Hepatocyte (in vitro differentiated cells): ENCODE measurements around the gene FBXO38. TPM values are rescaled to one million over a fixed set of nuclear protein-coding genes. Genes with fewer than 3 reads are reported as not detected.

Experiments used
- DNase-seq: peaks from one replicate; pipeline ENCODE4 v3.0.0-alpha.2; 2016; ENCODE audit warnings: low spot score
- H2AFZ ChIP-seq: fragments of 200-600 bp; sonication (generic); 2 replicates; pipeline ENCODE4 v1.6.0; 2016; ENCODE audit warnings: antibody characterized with exemption, mild to moderate bottlenecking
- H3K27ac ChIP-seq: fragments of 200-600 bp; sonication (generic); 2 replicates; pipeline ENCODE4 v1.5.1; 2016; ENCODE audit warnings: mild to moderate bottlenecking
- H3K27me3 ChIP-seq: fragments of 200-600 bp; sonication (generic); 2 replicates; pipeline ENCODE4 v1.6.1; 2016
- H3K36me3 ChIP-seq: fragments of 200-600 bp; sonication (generic); replicated peaks from 2 replicates; pipeline ENCODE4 v1.5.1; 2016; ENCODE audit warnings: low read depth; ENCODE audit not compliant: insufficient read depth
- H3K4me1 ChIP-seq: fragments of 200-600 bp; sonication (generic); 2 replicates; pipeline ENCODE4 v1.5.1; 2016; ENCODE audit warnings: mild to moderate bottlenecking, moderate library complexity; ENCODE audit not compliant: insufficient read depth
- H3K4me2 ChIP-seq: fragments of 200-600 bp; sonication (generic); 2 replicates; pipeline ENCODE4 v1.6.0; 2016
- H3K4me3 ChIP-seq: fragments of 200-600 bp; sonication (generic); 2 replicates; pipeline ENCODE4 v1.5.1; 2016; ENCODE audit warnings: mild to moderate bottlenecking
- H3K79me2 ChIP-seq: fragments of 200-600 bp; sonication (generic); 2 replicates; pipeline ENCODE4 v1.6.0; 2017; ENCODE audit warnings: mild to moderate bottlenecking
- H3K9me2 ChIP-seq: fragments of 200-600 bp; sonication (generic); replicated peaks from 2 replicates; pipeline ENCODE4 v1.6.0; 2017; ENCODE audit warnings: mild to moderate bottlenecking; ENCODE audit not compliant: insufficient read depth
- H3K9me3 ChIP-seq: fragments of 200-600 bp; sonication (generic); 2 replicates; pipeline ENCODE4 v1.5.1; 2016; ENCODE audit warnings: low read depth, mild to moderate bottlenecking
- H4K20me1 ChIP-seq: fragments of 200-600 bp; sonication (generic); 2 replicates; pipeline ENCODE4 v1.6.0; 2016; ENCODE audit warnings: mild to moderate bottlenecking; ENCODE audit not compliant: insufficient read depth, poor library complexity, severe bottlenecking
- EZH2 ChIP-seq: fragments of 200-600 bp; sonication (generic); IDR thresholded peaks from 2 replicates; pipeline ENCODE4 v1.6.1; 2016; ENCODE audit warnings: antibody characterized with exemption, mild to moderate bottlenecking, borderline replicate concordance
- EZH2phosphoT487 ChIP-seq: fragments of 200-600 bp; sonication (generic); IDR thresholded peaks from one replicate; pipeline ENCODE4 v1.6.1; 2018; ENCODE audit warnings: antibody characterized with exemption, mild to moderate bottlenecking, low read depth, moderate library complexity; ENCODE audit not compliant: unreplicated experiment, severe bottlenecking
- WGBS: methylation state at CpG from one replicate; pipeline ENCODE4 v1.1.6; 2016; ENCODE audit warnings: low lambda C conversion rate; ENCODE audit errors: missing lambda C conversion rate; 5-methylcytosine and 5-hydroxymethylcytosine counted together
- polyA plus RNA-seq: library from polyadenylated mRNA; unstranded; fragments of >200 nt; fragmentation: Nextera tagmentation; extraction: Ambion mirVana; gene quantifications from 2 replicates; pipeline ENCODE4 v1.2.1, GENCODE V29; 2016
- total RNA-seq: library from RNA; depleted of rRNA; stranded (reverse); fragments of >200 nt; gene quantifications from 2 replicates; pipeline ENCODE4 v1.2.3, GENCODE V29; 2014
- TF ChIP-seq, protein P1 (sequence below): fragments of 200-600 bp; sonication (generic); IDR thresholded peaks from 2 replicates; pipeline ENCODE4 v1.5.1; 2016; ENCODE audit warnings: antibody characterized with exemption, mild to moderate bottlenecking; ENCODE audit not compliant: poor library complexity

Gene FBXO38
- total and polyA plus RNA-seq, 2 experiments from 2014 or later: 17.9 to 48.1 TPM

DNA sequence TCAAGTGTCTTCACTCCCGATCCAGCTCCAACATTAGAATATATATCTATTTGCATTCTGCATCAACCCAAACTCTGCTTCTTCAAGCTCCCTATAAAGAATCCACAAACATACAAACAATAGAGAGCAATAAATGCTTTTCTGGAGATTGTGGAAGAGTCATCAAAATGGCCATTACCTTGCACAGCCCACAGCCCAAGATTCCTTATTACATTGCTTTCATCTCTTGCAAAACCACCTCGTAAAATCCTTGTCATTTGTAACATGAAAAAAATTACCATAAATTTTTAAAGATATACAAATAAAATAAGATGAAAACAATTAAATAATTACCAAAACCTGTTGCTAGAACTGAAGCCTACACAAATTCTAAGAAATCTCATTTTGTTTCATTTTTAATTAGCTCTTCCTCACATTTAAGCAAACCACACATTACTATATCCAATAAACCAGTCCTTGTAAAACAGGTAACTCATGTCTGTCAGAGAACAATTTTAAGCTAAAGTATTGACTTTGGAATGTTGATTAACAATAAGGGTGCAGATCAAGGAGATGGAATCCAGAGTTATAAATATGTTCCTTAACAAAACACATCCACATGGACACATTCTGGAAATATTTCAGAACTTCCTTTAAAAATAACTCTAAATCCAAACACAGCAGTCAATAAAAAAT is 41.2 kb upstream of the FBXO38 start:
- no peak overlapping the region for H3K4me2 ChIP-seq
- no peaks in the 10 kb centered on the region for H4K20me1 ChIP-seq
- H3K27me3 ChIP-seq: no peaks in the 10 kb centered on the region
- no peaks in the 10 kb centered on the region for H3K79me2 ChIP-seq
- H3K36me3 ChIP-seq: no peaks in the 10 kb centered on the region
- no peaks in the 10 kb centered on the region for H3K9me3 ChIP-seq
- no peak for DNase-seq
- no peaks in the 10 kb centered on the region for H3K4me1 ChIP-seq
- no peak overlapping the region for H2AFZ ChIP-seq
- H3K4me3 ChIP-seq: no peak overlapping the region
- WGBS: 87% methylated on average over 2 of the region's 2 CpGs
- H3K27ac ChIP-seq: peak overlapping the region; percentile 8
- no peaks in the 10 kb centered on the region for H3K9me2 ChIP-seq
- TF ChIP-seq, protein P1, sequence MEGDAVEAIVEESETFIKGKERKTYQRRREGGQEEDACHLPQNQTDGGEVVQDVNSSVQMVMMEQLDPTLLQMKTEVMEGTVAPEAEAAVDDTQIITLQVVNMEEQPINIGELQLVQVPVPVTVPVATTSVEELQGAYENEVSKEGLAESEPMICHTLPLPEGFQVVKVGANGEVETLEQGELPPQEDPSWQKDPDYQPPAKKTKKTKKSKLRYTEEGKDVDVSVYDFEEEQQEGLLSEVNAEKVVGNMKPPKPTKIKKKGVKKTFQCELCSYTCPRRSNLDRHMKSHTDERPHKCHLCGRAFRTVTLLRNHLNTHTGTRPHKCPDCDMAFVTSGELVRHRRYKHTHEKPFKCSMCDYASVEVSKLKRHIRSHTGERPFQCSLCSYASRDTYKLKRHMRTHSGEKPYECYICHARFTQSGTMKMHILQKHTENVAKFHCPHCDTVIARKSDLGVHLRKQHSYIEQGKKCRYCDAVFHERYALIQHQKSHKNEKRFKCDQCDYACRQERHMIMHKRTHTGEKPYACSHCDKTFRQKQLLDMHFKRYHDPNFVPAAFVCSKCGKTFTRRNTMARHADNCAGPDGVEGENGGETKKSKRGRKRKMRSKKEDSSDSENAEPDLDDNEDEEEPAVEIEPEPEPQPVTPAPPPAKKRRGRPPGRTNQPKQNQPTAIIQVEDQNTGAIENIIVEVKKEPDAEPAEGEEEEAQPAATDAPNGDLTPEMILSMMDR: no peak
- TF ChIP-seq EZH2phosphoT487: no peak
- TF ChIP-seq EZH2: no peak

DNA sequence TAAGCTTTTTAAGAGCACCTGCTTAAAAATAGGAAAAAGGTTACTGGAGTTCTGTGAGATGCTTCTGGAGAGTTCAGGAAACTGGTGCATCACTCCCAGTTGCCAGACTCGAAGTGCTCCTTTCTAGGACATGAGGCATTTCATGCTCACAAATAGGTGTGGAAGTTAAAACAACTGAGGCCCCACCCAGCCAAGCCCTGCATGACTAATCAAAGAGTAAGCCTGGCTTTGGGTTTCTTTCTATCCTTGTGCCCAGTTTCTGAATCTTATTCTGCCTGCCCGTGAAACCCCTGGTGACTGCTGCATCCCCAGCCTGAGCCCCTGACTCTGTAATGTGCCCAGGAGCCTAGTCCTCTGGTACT is 40.7 kb upstream of the FBXO38 start:
- Histone ChIP-seq H2AFZ (no peak overlapping the region), H3K4me1 (no peaks in the 10 kb centered on the region), H3K27ac (peak overlapping the region; percentile 42), H3K4me2 (no peak overlapping the region), H4K20me1 (no peaks in the 10 kb centered on the region), H3K9me3 (no peaks in the 10 kb centered on the region), H3K36me3 (no peaks in the 10 kb centered on the region), H3K9me2 (no peaks in the 10 kb centered on the region), H3K4me3 (no peak overlapping the region), H3K79me2 (no peaks in the 10 kb centered on the region), H3K27me3 (no peaks in the 10 kb centered on the region)
- TF ChIP-seq EZH2phosphoT487 (no peak), EZH2 (no peak)
- TF ChIP-seq, protein P1: no peak
- peak; percentile 8 for DNase-seq
- WGBS: 74% methylated on average over 2 of the region's 2 CpGs

DNA sequence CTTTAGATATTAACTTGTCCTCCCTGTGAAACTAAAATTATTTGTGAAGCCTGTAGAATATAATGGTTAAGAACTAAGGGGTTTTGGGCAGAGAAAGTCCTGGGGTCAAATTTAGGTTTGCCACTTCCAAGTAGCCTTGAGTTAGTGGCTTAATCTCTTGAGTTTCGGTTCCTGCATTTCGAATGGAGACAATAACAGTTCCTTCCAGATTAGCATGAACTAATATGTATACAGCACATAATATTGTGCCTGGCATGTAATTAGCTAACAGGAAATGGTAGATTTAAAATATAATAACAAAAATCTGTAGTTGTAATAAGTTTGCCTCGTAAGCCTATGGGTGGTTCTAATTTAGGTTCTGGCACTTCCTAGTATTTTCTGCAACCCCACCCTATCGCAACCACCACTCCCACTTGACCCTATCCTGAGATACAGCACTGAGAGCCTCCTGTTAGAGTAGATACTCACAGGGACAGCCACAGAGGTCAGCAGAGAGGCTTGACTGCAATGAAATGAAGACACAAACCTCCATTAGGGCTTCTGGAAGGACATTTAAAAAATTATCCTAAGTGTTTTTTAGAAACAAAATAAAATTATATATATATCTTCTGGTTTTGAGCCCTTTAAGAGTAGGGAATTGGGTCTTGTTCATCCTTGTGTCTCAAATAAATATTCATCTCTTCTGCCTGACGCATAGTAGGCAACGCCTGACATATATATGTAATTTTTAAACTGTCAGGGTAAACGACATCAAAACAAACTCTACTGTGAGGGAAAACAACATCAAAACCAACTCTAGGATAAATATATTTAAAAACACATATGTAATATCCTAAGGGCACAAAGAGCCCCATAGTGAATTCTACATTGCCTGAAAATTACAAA is 39.9 kb upstream of the FBXO38 start:
- Histone ChIP-seq H3K36me3 (no peaks in the 10 kb centered on the region), H2AFZ (no peak overlapping the region), H3K27ac (peak overlapping the region; percentile 42), H3K27me3 (no peaks in the 10 kb centered on the region), H3K4me1 (no peaks in the 10 kb centered on the region), H3K9me2 (no peaks in the 10 kb centered on the region), H4K20me1 (no peaks in the 10 kb centered on the region), H3K9me3 (no peaks in the 10 kb centered on the region), H3K4me3 (no peak overlapping the region), H3K4me2 (no peak overlapping the region), H3K79me2 (no peaks in the 10 kb centered on the region)
- TF ChIP-seq EZH2: no peak
- TF ChIP-seq, protein P1: no peak
- TF ChIP-seq EZH2phosphoT487: no peak
- DNase-seq: no peak
- WGBS: 84% methylated on average over 7 of the region's 7 CpGs
